ENCODE data around the gene SENP3. TPM values are rescaled to one million over a fixed set of nuclear protein-coding genes. Genes with fewer than 3 reads are reported as not detected.
A peak's percentile ranks its signal among the peaks of the same experiment; 100 is the strongest.

The SENP3 gene
- total and polyA plus RNA-seq, 2 of the 13 experiments (the other 11 are each of a cell fraction or from before 2014, with no cell fraction given) = 55.8 to 75.4 TPM

DNA sequence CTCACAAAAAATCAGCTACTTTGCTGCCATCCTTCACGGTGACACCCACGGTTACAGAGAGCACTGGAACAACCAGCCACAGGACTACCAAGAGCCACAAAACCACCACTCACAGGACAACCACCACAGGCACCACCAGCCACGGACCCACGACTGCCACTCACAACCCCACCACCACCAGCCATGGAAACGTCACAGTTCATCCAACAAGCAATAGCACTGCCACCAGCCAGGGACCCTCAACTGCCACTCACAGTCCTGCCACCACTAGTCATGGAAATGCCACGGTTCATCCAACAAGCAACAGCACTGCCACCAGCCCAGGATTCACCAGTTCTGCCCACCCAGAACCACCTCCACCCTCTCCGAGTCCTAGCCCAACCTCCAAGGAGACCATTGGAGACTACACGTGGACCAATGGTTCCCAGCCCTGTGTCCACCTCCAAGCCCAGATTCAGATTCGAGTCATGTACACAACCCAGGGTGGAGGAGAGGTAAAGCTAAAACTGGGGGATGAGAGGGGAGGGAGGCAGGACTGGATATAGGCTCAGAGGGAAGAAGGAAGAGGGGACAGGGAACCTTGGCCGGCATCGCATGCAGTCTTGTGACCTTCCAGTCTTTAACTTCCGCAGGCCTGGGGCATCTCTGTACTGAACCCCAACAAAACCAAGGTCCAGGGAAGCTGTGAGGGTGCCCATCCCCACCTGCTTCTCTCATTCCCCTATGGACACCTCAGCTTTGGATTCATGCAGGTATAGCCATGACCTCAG lies 18.3 kb downstream of the SENP3 start (continued):
- TF ChIP-seq, protein P1, sequence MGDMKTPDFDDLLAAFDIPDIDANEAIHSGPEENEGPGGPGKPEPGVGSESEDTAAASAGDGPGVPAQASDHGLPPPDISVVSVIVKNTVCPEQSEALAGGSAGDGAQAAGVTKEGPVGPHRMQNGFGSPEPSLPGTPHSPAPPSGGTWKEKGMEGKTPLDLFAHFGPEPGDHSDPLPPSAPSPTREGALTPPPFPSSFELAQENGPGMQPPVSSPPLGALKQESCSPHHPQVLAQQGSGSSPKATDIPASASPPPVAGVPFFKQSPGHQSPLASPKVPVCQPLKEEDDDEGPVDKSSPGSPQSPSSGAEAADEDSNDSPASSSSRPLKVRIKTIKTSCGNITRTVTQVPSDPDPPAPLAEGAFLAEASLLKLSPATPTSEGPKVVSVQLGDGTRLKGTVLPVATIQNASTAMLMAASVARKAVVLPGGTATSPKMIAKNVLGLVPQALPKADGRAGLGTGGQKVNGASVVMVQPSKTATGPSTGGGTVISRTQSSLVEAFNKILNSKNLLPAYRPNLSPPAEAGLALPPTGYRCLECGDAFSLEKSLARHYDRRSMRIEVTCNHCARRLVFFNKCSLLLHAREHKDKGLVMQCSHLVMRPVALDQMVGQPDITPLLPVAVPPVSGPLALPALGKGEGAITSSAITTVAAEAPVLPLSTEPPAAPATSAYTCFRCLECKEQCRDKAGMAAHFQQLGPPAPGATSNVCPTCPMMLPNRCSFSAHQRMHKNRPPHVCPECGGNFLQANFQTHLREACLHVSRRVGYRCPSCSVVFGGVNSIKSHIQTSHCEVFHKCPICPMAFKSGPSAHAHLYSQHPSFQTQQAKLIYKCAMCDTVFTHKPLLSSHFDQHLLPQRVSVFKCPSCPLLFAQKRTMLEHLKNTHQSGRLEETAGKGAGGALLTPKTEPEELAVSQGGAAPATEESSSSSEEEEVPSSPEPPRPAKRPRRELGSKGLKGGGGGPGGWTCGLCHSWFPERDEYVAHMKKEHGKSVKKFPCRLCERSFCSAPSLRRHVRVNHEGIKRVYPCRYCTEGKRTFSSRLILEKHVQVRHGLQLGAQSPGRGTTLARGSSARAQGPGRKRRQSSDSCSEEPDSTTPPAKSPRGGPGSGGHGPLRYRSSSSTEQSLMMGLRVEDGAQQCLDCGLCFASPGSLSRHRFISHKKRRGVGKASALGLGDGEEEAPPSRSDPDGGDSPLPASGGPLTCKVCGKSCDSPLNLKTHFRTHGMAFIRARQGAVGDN (CRISPR knock-in tag; IDR thresholded peaks at IDR 0.05) = peak; percentile 39; the same call in 1 of the 2 replicates
- TF ChIP-seq AGO2 (optimal IDR thresholded peaks at IDR 0.05; ENCODE audit: low read depth, low read length) = peak; percentile 91
- no peak for TF ChIP-seq ELF4 (CRISPR knock-in tag; IDR thresholded peaks at IDR 0.05; ENCODE audit: borderline replicate concordance)
- no peak for TF ChIP-seq PCBP2 (optimal IDR thresholded peaks at IDR 0.05; ENCODE audit: low read depth, low read length, poor library complexity, severe bottlenecking)
